DND-41 (cell line): ENCODE results near the gene INPP4A.
A peak's percentile ranks its signal among the peaks of the same experiment; 100 is the strongest.

ENCODE experiments used
- ATAC-seq: fragments of 200-7000 bp; cut with Tn5 transposase; 3 replicates; pipeline ENCODE4 v1.9.1; 2021; ENCODE audit warnings: low read depth; ENCODE audit not compliant: insufficient read depth
- DNase-seq: peaks from one replicate; pipeline ENCODE4 v3.0.0-alpha.2; 2020
- H2AFZ ChIP-seq: 2 replicates; pipeline ENCODE4 v1.6.0; 2012; ENCODE audit warnings: low read depth, low read length
- H3K27ac ChIP-seq: 2 replicates; pipeline ENCODE4 v1.5.1; 2012; ENCODE audit warnings: low read length, inconsistent platforms
- H3K27me3 ChIP-seq: fragments of 200-600 bp; sonication (generic); 2 replicates; pipeline ENCODE4 v1.6.0; 2012; ENCODE audit warnings: low read length, mild to moderate bottlenecking, inconsistent platforms; ENCODE audit not compliant: insufficient read depth, poor library complexity
- H3K36me3 ChIP-seq: 2 replicates; pipeline ENCODE4 v1.5.1; 2012; ENCODE audit warnings: low read length, inconsistent platforms; ENCODE audit not compliant: insufficient read depth
- H3K4me1 ChIP-seq: 2 replicates; pipeline ENCODE4 v1.5.1; 2012; ENCODE audit warnings: mild to moderate bottlenecking, low read length; ENCODE audit not compliant: insufficient read depth
- H3K4me2 ChIP-seq: 2 replicates; pipeline ENCODE4 v1.6.0; 2012; ENCODE audit warnings: mild to moderate bottlenecking, moderate library complexity, low read length, inconsistent platforms; ENCODE audit not compliant: insufficient read depth
- H3K4me3 ChIP-seq, 2 experiments: fragments of 200-600 bp in 1 of 2; shearing (Covaris generic) in 1 of 2; 2 replicates each; pipeline ENCODE4 v1.5.1; 2012 to 2016; ENCODE audit warnings: inconsistent platforms in 2 of 2, low read length in 2 of 2, mild to moderate bottlenecking in 2 of 2, low read depth in 1 of 2, moderate library complexity in 1 of 2
- H3K79me2 ChIP-seq: 2 replicates; pipeline ENCODE4 v1.6.0; 2012; ENCODE audit warnings: low read length, inconsistent platforms; ENCODE audit not compliant: insufficient read depth
- H3K9ac ChIP-seq: 2 replicates; pipeline ENCODE4 v1.6.0; 2012; ENCODE audit warnings: low read depth, mild to moderate bottlenecking, inconsistent platforms, low read length, moderate library complexity
- H3K9me3 ChIP-seq: 2 replicates; pipeline ENCODE4 v1.5.1; 2012; ENCODE audit warnings: low read length, moderate library complexity, mild to moderate bottlenecking, inconsistent platforms; ENCODE audit not compliant: insufficient read depth, severe bottlenecking
- H4K20me1 ChIP-seq: 2 replicates; pipeline ENCODE4 v1.6.0; 2012; ENCODE audit warnings: low read length; ENCODE audit not compliant: insufficient read depth
- EZH2 ChIP-seq: IDR thresholded peaks from 3 replicates; pipeline ENCODE4 v1.6.1; 2012; ENCODE audit warnings: borderline replicate concordance, low read depth, mild to moderate bottlenecking, moderate library complexity, low read length, inconsistent platforms; ENCODE audit not compliant: severe bottlenecking
- TF ChIP-seq, protein P1 (sequence below): IDR thresholded peaks from 2 replicates; pipeline ENCODE4 v1.5.1; 2012; ENCODE audit warnings: borderline replicate concordance, low read length, moderate library complexity, mild to moderate bottlenecking; ENCODE audit not compliant: poor library complexity, severe bottlenecking; ENCODE audit errors: extremely low read depth

Gene INPP4A

GRCh38 chr2:98606431-98606830, 161.8 kb downstream of the INPP4A start:
- Histone ChIP-seq H3K79me2 (peaks cover 69% of the 10 kb centered on the region), H3K36me3 (peaks cover 39% of the 10 kb centered on the region), H3K4me2 (peak overlapping the region; percentile 83), H3K9me3 (no peaks in the 10 kb centered on the region), H2AFZ (no peak overlapping the region), H3K27me3 (no peaks in the 10 kb centered on the region), H3K4me1 (peaks cover 45% of the 10 kb centered on the region), H3K4me3 (peak overlapping the region in 1 of 2 experiments; percentile 86; a peak in 1 of 4 replicates), H3K27ac (no peak overlapping the region; the same call in 1 of the 2 replicates), H3K9ac (no peak overlapping the region), H4K20me1 (no peaks in the 10 kb centered on the region)
- ATAC-seq = no peak
- no peak for DNase-seq
- TF ChIP-seq, protein P1, sequence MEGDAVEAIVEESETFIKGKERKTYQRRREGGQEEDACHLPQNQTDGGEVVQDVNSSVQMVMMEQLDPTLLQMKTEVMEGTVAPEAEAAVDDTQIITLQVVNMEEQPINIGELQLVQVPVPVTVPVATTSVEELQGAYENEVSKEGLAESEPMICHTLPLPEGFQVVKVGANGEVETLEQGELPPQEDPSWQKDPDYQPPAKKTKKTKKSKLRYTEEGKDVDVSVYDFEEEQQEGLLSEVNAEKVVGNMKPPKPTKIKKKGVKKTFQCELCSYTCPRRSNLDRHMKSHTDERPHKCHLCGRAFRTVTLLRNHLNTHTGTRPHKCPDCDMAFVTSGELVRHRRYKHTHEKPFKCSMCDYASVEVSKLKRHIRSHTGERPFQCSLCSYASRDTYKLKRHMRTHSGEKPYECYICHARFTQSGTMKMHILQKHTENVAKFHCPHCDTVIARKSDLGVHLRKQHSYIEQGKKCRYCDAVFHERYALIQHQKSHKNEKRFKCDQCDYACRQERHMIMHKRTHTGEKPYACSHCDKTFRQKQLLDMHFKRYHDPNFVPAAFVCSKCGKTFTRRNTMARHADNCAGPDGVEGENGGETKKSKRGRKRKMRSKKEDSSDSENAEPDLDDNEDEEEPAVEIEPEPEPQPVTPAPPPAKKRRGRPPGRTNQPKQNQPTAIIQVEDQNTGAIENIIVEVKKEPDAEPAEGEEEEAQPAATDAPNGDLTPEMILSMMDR = no peak
- no peak for TF ChIP-seq EZH2

- ATAC-seq (no peak), DNase-seq (no peak)
- Histone ChIP-seq H3K4me1 (peaks cover 45% of the 10 kb centered on the region), H3K36me3 (peaks cover 37% of the 10 kb centered on the region), H3K79me2 (peaks cover 72% of the 10 kb centered on the region), H3K9me3 (no peaks in the 10 kb centered on the region), H3K4me2 (peak overlapping the region; percentile 83), H3K4me3 (peak overlapping the region; percentile 86 to 94; a peak in 3 of 4 replicates), H3K27me3 (no peaks in the 10 kb centered on the region), H2AFZ (no peak overlapping the region), H4K20me1 (no peaks in the 10 kb centered on the region), H3K9ac (peak overlapping the region; percentile 91), H3K27ac (peak overlapping the region; percentile 94)
- no peak for TF ChIP-seq EZH2
- TF ChIP-seq, protein P1 = no peak
Observed at GRCh38 chr2:98607104-98607503, 162.4 kb downstream of the INPP4A start.

- H2AFZ ChIP-seq = peak overlapping the region; percentile 97
- H3K4me2 ChIP-seq = peak overlapping the region; percentile 83
- H4K20me1 ChIP-seq = no peaks in the 10 kb centered on the region
- no peaks in the 10 kb centered on the region for H3K27me3 ChIP-seq
- H3K4me3 ChIP-seq = peak overlapping the region; percentile 86 to 94
- peak overlapping the region; percentile 91 for H3K9ac ChIP-seq
- H3K27ac ChIP-seq = peak overlapping the region; percentile 94
- peaks cover 72% of the 10 kb centered on the region for H3K79me2 ChIP-seq
- H3K36me3 ChIP-seq = peaks cover 37% of the 10 kb centered on the region
- DNase-seq (no peak), ATAC-seq (no peak)
- peaks cover 45% of the 10 kb centered on the region for H3K4me1 ChIP-seq
- no peaks in the 10 kb centered on the region for H3K9me3 ChIP-seq
- TF ChIP-seq, protein P1 = no peak
- TF ChIP-seq EZH2 = no peak
Observed at GRCh38 chr2:98607741-98608115, 163.1 kb downstream of the INPP4A start.
